SK-N-SH treated with all-trans-retinoic acid at 6 μM for 48 hours (cell line): Measurements from ENCODE around the gene CELSR3.

Experiments used
- ARNTL ChIP-seq: fragments of 450-650 bp; formaldehyde crosslinking; IDR thresholded peaks from 2 replicates; pipeline ENCODE4 v1.5.0; 2020; ENCODE audit warnings: low read depth, mild to moderate bottlenecking, moderate library complexity, borderline replicate concordance
- CREB5 ChIP-seq: fragments of 250-450 bp; sonication (Bioruptor Pico); IDR thresholded peaks from 2 replicates; pipeline ENCODE4 v1.5.1; 2020; ENCODE audit warnings: low read depth, mild to moderate bottlenecking, moderate library complexity
- PATZ1 ChIP-seq: fragments of 250-450 bp; sonication (Bioruptor Pico); IDR thresholded peaks from 2 replicates; pipeline ENCODE4 v1.8.0; 2020; ENCODE audit warnings: mild to moderate bottlenecking, moderate library complexity, borderline replicate concordance
- POU6F1 ChIP-seq: fragments of 250-450 bp; sonication (Bioruptor Pico); IDR thresholded peaks from 2 replicates; pipeline ENCODE4 v1.8.0; 2021; ENCODE audit warnings: low read depth, mild to moderate bottlenecking, moderate library complexity, borderline replicate concordance
- RARB ChIP-seq: fragments of 250-450 bp; sonication (Bioruptor Pico); IDR thresholded peaks from 2 replicates; pipeline ENCODE4 v1.8.0; 2021; ENCODE audit warnings: mild to moderate bottlenecking, moderate library complexity
- SNAI2 ChIP-seq: fragments of 250-450 bp; sonication (Bioruptor Pico); IDR thresholded peaks from 2 replicates; pipeline ENCODE4 v1.5.0; 2020; ENCODE audit warnings: mild to moderate bottlenecking, moderate library complexity
- TCF4 ChIP-seq: fragments of 250-450 bp; sonication (Bioruptor Pico); IDR thresholded peaks from 2 replicates; pipeline ENCODE4 v1.8.0; 2021; ENCODE audit warnings: mild to moderate bottlenecking, moderate library complexity, borderline replicate concordance
- ZFP3 ChIP-seq: fragments of 250-450 bp; sonication (Bioruptor Pico); IDR thresholded peaks from 2 replicates; pipeline ENCODE4 v1.5.0; 2020; ENCODE audit warnings: mild to moderate bottlenecking, moderate library complexity
- ZFP30 ChIP-seq: fragments of 450-650 bp; formaldehyde crosslinking; IDR thresholded peaks from 2 replicates; pipeline ENCODE4 v1.5.0; 2022; ENCODE audit warnings: mild to moderate bottlenecking, moderate library complexity
- ZNF565 ChIP-seq: fragments of 450-650 bp; formaldehyde crosslinking; conservative IDR thresholded peaks from 2 replicates; pipeline ENCODE4 v1.5.0; 2020; ENCODE audit warnings: low read depth, mild to moderate bottlenecking, moderate library complexity

GRCh38 chr3:48647714-48648113 lies 15.0 kb downstream of the CELSR3 start:
- TF ChIP-seq RARB (CRISPR knock-in tag): no peak
- no peak for TF ChIP-seq TCF4 (CRISPR knock-in tag)
- no peak for TF ChIP-seq ARNTL (CRISPR knock-in tag)
- no peak for TF ChIP-seq PATZ1 (CRISPR knock-in tag)
- TF ChIP-seq CREB5 (CRISPR knock-in tag): no peak
- TF ChIP-seq ZFP30: no peak
- TF ChIP-seq ZNF565 (CRISPR knock-in tag): no peak
- no peak for TF ChIP-seq SNAI2 (CRISPR knock-in tag)
- TF ChIP-seq ZFP3: no peak
- TF ChIP-seq POU6F1: no peak
